Stomach (tissue), 4 donors: Measurements from ENCODE around the gene TKTL1.

Experiments used
- EP300 ChIP-seq: sonication (generic); formaldehyde crosslinking; IDR thresholded peaks from one replicate; pipeline ENCODE4 v1.6.1; 2017; ENCODE audit warnings: antibody characterized with exemption
- TF ChIP-seq, protein P1 (sequence below), 7 experiments: fragments of 450-650 bp in 4 of 7; fragments of 200-600 bp in 3 of 7; sonication (generic) in 3 of 7; IDR thresholded peaks; one replicate each; pipeline ENCODE4 v1.5.1; 2016 to 2019; ENCODE audit warnings: antibody characterized with exemption in 7 of 7, control low read depth in 2 of 7, mild to moderate bottlenecking in 1 of 7

DNA sequence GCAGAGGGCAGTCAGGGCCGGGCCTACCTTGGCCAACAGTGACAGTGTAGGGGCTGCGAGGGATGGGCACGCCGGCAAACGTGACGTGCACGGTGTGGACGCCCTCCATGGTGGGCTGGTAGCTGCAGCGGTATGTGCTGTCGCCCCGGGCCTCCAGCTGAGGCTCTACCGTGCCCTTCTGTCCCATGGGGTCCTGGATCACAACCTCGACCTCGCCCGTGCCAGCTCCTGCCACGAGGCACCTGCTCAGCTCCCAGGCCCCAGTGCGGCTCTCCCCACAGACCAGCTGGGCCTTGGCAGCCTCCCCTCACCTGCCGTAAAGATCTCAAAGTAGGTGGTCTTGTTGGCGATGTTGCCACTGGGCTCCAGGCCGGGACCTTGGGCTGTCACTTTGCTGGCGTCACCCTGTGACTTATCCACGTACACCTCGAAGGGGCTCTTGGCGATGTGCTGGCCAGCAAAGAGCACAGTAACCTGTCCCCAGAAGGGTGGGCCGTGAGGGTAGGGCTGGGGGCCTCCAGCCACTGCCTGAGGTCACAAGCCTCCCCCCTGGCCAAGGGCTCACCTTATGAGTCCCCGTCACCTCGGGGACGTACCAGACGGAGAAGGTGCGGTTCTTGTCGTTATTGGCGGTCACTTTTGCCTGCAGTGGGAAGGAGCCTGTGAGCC, 70.5 kb downstream of the TKTL1 start:
- no peak for TF ChIP-seq EP300
- TF ChIP-seq, protein P1, sequence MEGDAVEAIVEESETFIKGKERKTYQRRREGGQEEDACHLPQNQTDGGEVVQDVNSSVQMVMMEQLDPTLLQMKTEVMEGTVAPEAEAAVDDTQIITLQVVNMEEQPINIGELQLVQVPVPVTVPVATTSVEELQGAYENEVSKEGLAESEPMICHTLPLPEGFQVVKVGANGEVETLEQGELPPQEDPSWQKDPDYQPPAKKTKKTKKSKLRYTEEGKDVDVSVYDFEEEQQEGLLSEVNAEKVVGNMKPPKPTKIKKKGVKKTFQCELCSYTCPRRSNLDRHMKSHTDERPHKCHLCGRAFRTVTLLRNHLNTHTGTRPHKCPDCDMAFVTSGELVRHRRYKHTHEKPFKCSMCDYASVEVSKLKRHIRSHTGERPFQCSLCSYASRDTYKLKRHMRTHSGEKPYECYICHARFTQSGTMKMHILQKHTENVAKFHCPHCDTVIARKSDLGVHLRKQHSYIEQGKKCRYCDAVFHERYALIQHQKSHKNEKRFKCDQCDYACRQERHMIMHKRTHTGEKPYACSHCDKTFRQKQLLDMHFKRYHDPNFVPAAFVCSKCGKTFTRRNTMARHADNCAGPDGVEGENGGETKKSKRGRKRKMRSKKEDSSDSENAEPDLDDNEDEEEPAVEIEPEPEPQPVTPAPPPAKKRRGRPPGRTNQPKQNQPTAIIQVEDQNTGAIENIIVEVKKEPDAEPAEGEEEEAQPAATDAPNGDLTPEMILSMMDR (IDR thresholded peaks at IDR 0.05): no peak
